GM21390 (cell line): Measurements from ENCODE around the gene VAX1.
"Not testable (repeated sequence)": the region's sequence is repeated elsewhere in the genome, so short reads cannot be mapped to it uniquely, and the experiment has no call there.

Experiments
- ATAC-seq: cut with Tn5 transposase; IDR thresholded peaks from one replicate; pipeline ENCODE4 v1.9.1; 2021; ENCODE audit not compliant: unreplicated experiment

VAX1 gene

GRCh38 chr10:117084421-117085246 lies 53.4 kb downstream of the VAX1 start:
- not testable (repeated sequence) for ATAC-seq
